Endothelial cell of umbilical vein (primary cell): ENCODE data around the gene ZNF362.

Source experiments
- EZH2 ChIP-seq: IDR thresholded peaks from 2 replicates; pipeline ENCODE4 v1.6.1; 2012; ENCODE audit warnings: borderline replicate concordance, low read depth, mild to moderate bottlenecking, moderate library complexity, low read length, inconsistent platforms; ENCODE audit not compliant: severe bottlenecking
- FOS ChIP-seq: IDR thresholded peaks from 2 replicates; pipeline ENCODE4 v1.6.1; 2011; ENCODE audit warnings: mild to moderate bottlenecking, low read length, moderate library complexity, borderline replicate concordance; ENCODE audit not compliant: insufficient read depth
- POLR2A ChIP-seq: IDR thresholded peaks from 2 replicates; pipeline ENCODE4 v1.6.1; 2012; ENCODE audit warnings: low read depth, mild to moderate bottlenecking, control low read depth, low read length
- POLR2AphosphoS5 ChIP-seq: IDR thresholded peaks from 2 replicates; pipeline ENCODE4 v1.6.1; 2012; ENCODE audit warnings: low read depth, mild to moderate bottlenecking, control low read depth, low read length, moderate library complexity; ENCODE audit not compliant: insufficient read depth
- TF ChIP-seq, protein P1 (sequence below), 2 donors: IDR thresholded peaks; 1 replicate in 1 of 2; 2 replicates in 1 of 2; pipeline ENCODE4 v1.5.1; 2011; ENCODE audit warnings: low read length in 2 of 2, mild to moderate bottlenecking in 2 of 2, moderate library complexity in 2 of 2, control low read depth in 1 of 2, inconsistent platforms in 1 of 2, low read depth in 1 of 2; ENCODE audit not compliant: insufficient read depth in 1 of 2; ENCODE audit errors: extremely low read depth in 1 of 2
- TF ChIP-seq, protein P2 (sequence below): IDR thresholded peaks from 2 replicates; pipeline ENCODE4 v1.6.1; 2011; ENCODE audit not compliant: insufficient read depth, insufficient read length

DNA sequence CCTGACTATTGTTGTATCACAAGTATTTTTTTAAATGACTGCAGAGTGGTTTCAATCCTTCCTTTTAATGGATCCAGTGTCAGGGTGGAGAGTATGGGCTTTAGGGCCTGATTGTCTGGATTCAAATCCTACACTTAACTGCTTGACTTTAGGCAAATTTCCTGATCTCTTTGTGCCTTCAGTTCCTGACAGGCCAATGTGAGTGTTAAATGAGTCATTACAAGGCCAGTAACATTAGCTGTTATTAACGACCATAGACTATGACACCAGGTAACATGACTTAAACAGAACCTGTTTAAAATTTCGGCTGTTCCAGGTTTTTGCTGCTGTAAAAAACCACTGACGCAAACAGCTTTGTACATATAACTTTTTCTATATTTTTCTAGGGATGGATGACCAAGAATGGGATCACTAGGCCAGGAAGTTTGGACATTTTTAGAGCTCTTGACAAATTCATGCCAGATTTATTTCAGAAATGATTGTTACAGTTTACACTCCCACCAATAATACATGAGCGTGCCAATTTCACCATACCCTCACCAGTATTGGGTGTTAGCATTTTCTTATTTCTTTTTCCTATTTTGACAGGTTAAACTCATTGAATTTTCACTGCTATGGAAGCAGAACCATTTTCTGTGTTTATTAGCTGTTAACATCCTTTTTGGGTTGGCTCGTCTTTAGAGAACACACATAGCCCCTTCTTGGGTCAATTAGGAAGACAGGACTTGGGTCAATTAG is 11.3 kb downstream of the ZNF362 start:
- TF ChIP-seq, protein P1, sequence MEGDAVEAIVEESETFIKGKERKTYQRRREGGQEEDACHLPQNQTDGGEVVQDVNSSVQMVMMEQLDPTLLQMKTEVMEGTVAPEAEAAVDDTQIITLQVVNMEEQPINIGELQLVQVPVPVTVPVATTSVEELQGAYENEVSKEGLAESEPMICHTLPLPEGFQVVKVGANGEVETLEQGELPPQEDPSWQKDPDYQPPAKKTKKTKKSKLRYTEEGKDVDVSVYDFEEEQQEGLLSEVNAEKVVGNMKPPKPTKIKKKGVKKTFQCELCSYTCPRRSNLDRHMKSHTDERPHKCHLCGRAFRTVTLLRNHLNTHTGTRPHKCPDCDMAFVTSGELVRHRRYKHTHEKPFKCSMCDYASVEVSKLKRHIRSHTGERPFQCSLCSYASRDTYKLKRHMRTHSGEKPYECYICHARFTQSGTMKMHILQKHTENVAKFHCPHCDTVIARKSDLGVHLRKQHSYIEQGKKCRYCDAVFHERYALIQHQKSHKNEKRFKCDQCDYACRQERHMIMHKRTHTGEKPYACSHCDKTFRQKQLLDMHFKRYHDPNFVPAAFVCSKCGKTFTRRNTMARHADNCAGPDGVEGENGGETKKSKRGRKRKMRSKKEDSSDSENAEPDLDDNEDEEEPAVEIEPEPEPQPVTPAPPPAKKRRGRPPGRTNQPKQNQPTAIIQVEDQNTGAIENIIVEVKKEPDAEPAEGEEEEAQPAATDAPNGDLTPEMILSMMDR (IDR thresholded peaks at IDR 0.05; ENCODE audit: extremely low read depth in 1 of 2, insufficient read depth in 1 of 2, low read depth in 1 of 2, low read length in 2 of 2) = no peak
- TF ChIP-seq POLR2A = no peak
- TF ChIP-seq EZH2 = no peak
- TF ChIP-seq POLR2AphosphoS5 = no peak
- TF ChIP-seq, protein P2, sequence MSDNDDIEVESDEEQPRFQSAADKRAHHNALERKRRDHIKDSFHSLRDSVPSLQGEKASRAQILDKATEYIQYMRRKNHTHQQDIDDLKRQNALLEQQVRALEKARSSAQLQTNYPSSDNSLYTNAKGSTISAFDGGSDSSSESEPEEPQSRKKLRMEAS = no peak
- TF ChIP-seq FOS = no peak
